ENCODE data around the gene C9orf78.

The C9orf78 gene

DNA sequence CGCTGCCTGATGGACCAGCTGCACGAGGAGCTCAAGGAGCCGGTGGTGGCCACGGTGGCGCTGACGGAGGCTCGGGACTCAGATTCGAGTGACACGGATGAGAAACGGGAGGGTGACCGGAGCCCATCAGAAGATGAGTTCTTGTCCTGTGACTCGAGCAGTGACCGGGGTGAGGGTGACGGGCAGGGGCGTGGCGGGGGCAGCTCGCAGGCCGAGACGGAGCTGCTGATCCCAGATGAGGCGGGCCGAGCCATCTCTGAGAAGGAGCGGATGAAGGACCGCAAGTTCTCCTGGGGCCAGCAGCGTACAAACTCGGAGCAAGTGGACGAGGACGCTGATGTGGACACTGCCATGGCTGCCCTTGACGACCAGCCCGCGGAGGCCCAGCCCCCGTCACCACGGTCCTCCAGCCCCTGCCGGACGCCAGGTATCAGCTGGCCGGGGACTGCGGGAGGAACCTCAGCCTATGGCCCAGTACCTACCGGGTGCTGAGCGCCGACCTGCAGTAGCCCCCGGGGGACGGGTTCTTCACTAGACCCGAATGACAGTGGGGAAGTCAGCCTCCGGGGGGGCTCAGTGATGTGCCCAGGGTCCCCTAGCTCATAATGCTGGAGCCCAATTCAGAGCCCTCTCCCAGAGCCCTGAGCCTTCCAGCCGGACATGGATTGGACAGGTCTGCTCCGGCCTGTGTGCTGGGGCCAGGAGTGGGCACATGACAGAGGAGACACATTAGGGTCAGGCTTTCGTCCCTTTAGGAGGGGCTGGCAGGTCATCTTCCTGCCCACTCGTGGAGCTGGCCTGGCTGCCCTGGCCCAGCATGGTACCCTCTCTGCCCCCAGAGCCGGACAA, 33.2 kb upstream of the C9orf78 start:
- no peak for DNase-seq (ENCODE audit: low read depth in 2 of 3, low spot score in 1 of 3)

DNA sequence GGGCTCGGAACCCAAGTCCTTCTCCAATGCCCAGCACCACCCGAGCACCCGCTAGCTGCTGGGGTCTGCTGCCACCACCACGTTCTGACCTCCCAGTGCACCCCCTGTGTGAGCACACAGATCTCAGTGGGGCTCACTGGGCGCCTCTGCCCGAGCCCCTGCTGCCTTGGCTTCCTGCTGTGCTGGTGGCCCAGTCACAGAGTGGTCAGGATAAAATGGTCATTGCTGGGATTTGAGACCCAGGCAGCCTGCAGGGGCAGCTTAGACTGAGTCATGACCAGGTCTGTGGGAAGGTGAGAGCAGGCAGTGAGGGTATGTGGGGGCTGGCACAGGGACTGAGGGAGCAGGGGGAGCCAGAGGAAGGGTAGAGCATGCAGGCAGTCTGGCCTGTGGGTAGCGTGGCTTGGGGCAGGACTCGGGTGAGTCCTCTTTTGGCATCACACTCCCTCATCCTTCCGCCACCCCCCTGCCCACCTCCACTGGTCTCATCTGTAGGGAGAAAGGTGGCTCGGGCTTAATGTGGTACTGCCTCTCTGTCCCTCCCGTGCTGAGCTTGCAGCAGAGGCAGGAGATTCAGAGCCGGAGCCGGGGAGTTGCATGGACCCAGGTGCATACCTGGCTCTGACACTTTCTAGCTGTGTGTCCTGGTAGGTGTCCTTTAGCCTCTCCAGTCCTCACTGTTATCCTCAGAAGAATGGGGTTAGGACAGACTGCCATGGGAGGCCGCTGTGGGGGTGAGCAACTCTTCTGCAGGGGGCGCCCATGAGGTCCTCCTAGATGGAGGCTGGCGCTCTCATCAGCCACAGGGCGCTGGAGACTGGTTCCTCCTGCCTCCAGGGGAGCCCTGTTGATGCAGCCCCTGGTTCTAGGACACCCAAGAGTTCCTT, 32.3 kb upstream of the C9orf78 start:
- no peak for DNase-seq (ENCODE audit: low read depth in 2 of 3, low spot score in 1 of 3)

DNA sequence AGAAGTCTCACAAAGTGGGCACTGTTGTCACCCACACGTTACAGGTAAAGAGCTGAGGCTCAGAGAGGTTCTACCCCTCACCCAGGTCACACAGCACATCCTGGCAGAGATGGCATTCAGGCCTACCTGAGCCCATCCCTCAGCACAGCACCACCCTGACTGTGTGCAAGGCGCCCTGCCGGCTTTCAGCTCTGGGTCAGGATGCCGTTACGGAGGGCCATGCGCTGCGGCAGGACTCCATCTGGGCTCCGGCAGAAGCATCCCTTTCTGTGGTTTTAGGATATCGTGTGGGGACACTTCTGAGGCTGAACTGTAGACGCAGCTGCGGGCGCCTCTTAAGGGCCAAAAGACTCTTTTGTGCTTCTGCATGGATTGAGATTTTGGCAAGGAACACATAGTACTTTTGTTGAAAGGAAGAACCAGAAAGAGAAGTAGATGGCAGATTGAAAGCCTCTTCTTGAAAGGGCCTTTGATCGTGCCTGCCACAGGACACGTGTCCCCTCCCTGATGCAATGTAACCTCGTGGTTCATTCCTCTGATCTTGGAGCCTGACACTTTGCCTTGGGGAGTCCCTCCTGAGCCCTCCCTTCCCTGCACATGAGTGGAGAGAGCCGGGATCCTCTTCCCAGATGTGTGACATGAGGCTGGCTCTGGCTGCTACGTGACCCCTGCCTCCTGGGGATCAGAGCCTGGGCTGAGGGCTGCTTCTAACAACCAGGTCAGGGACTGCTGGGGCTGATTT, 31.5 kb upstream of the C9orf78 start:
- no peak for DNase-seq (ENCODE audit: low read depth in 2 of 3, low spot score in 1 of 3)

DNA sequence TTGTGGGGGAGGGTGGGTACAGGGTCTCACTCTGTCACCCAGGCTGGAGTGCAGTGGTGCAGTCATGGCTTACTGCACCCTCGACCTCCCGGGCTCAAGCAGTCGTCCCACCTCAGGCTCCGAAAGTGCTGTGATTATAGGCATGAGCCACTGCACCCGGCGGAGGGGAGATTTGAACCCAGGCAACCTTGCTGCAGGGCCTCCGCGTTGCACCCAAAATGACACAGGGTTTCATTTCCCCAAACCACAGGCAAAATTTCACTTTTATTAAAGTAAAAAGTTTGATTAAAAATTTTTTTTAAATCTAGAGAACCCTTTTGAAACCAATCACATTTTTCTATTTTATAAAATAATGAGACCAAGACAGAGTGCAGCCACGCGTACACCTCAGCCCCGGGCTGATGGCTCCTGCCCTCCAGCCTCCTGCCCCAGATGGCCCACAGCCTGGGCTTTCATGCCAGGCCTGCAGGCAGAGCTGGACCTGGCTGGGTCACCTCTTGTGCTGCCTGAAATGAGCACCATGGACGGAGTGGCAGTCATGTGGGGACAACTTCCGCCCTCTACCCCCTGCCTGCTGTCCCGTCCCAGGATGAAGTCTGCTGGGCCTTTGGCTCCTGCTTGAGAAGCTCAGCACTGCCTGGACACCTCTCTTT, 30.7 kb upstream of the C9orf78 start:
- no peak for DNase-seq (ENCODE audit: low read depth in 2 of 3, low spot score in 1 of 3)

DNA sequence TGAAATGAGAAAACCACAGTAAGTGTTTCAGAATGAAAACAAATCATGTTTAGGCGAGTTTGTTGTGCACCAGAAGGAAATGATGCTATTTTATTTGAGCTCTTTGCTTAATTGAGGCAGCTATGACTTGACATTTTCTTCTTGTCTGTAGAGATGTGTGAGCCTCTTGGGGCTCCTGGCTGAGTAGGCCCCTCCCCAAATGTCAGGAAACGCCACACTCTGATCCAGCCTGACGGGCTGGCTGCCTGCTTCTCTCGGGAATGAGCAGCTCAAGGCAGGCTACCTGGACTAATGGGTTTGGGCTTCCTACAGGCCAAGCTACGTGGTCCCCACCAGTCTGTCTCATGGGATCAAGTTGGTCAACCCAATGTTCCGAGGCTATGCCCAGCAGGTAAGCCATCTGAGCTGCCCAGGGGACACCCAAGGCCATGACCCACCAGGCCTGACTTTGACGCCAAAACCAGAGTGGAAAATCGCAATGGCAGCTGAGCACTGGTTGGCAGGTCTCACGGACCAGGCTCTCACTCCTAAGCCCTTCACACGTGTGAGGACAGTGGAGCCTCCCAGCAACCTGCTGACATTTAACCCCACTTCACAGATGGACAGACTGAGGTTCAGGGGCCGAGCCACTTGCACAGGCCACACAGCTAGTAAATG, 30.0 kb upstream of the C9orf78 start:
- no peak for DNase-seq (ENCODE audit: low read depth in 2 of 3, low spot score in 1 of 3)

DNA sequence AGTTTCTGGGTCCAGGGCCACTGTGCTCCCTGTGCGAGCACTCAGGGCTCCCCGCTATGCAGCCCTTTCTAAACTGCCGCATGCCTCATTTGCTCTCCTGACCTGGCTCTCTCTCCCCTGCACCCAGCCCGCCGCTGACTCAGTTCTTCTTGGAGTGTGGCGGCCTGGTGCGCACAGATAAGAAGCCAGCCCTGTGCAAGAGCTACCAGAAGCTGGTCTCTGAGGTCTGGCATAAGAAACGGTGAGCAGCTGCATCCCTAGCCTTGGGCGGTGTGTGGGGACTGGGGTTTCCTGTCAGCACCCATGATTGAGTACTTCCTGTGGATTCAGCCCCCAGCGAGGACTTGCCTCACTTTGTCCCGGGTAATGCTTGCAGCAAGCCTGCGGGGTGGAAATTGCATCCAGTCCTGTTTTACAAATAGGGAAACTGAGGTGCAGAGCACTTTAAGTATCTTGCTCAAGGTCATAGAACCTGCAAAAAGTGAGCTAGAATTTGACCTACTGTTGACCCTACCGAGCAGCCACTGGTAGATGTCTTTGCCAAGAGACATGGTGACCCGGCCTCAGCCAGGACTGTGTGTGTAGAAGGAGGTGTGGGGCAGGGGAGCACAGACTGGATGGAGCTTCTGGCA, 28.1 kb upstream of the C9orf78 start:
- peak; percentile 35 to 60 (median 51) for DNase-seq (ENCODE audit: low read depth in 2 of 3, low spot score in 1 of 3)

DNA sequence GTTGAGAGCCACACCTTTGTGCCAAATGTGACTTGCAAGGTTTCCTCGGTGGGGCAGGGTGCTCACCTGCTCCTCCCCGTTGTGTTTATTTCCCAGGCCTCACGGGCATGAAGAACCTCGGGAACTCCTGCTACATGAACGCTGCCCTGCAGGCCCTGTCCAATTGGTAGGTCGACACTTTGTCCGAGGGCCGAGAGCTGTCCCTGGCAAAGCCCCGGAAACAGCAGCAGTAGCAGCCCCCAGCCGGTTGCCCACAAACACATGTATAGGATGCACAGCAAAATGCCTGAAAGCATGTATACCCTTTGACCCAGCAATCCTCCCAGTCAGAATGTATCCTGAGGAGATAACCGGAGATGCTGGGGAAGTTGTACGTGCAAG, 26.4 kb upstream of the C9orf78 start:
- no peak for DNase-seq (ENCODE audit: low read depth in 2 of 3, low spot score in 1 of 3)

DNA sequence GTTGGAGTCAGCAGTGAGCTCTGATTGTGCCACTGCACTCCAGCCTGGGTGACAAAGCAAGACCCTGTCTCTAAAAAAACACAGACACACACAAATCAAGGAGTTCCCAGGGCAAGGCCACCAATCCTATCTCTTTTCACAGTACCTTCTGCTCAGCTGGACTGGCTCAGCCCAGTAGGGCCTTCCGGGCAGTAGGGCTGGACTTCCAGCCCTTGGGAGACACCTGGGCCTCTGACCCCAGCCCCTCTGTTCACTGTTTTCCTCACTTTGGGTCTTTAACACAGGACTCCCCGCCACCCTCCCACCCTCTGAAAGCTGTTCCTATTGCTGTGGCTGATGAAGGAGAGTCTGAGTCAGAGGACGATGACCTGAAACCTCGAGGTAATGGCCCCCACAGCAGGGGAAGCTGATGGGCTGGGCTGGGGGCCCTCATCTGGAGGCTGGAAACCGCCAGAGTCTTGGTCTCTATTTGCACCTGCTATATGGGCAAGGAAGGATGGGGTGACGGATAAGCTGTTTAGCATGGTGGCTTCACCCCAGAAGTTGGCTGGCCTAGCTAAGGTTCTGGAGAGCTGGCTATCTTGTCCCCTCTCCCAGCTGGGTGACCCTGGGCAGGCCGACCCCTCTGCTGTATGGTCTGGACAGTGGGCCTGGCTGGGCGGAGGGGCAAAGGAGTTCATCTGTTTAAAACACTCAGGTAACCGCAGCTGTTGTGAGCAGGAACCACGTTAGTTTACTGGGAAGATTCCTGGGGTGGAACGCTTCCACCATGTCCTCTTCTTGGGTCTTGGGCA, 25.8 kb upstream of the C9orf78 start:
- DNase-seq (ENCODE audit: low read depth in 2 of 3, low spot score in 1 of 3) = no peak

DNA sequence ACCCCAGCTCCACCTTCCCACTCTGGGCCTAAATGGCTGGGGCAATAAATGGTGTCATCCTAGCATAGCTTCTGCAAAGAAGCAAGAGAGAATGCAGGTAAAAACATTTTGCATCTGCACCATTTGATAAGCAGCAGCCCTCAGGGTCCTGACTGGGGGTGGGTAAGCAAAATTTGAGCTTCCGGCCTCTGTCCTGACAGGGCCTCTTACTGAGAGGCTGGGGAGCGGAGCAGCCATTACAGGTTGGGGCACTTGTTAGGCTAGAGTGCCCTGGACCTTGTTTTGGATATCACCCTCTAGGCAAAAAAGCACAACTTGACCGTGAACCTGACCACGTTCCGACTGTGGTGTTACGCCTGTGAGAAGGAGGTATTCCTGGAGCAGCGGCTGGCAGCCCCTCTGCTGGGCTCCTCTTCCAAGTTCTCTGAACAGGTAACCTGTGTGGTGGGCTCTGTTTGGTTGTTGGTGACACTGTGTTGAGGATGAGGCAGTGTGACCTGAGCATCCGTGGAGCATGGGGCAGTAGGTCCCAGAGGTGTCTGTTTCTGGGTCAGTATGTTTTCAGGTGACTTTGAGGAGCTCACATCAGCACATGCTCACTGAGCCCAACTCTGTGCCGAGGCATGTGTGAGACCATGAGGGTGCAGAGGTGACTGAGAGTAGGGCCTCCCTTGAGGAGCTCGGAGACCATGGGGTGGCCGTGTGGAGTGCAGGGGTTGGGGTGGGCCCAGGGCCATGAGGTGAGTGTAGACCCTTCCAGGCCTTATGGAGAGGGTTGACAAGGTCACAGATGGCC, 23.3 kb upstream of the C9orf78 start:
- no peak for DNase-seq (ENCODE audit: low read depth in 2 of 3, low spot score in 1 of 3)

DNA sequence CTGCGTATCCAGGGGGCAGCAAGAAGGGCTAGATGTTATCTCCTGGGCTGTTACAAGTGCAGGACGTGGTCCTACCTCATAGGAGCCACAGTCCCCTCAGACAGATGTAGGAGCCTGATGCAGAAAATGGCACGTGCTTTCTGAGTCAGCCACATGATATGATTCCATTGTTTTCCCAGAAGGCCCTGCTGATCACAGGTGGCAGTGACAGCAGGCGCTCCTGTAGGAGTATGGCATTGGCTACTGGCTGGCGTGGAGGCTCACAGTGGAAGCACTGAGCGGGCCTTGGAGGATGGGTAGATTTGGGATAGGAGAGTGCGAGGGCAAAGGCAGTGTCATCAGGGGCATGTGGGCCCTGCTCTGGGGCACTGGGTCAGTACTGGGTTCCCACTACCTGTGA, 22.1 kb upstream of the C9orf78 start:
- DNase-seq (ENCODE audit: low read depth in 2 of 3, low spot score in 1 of 3) = no peak

DNA sequence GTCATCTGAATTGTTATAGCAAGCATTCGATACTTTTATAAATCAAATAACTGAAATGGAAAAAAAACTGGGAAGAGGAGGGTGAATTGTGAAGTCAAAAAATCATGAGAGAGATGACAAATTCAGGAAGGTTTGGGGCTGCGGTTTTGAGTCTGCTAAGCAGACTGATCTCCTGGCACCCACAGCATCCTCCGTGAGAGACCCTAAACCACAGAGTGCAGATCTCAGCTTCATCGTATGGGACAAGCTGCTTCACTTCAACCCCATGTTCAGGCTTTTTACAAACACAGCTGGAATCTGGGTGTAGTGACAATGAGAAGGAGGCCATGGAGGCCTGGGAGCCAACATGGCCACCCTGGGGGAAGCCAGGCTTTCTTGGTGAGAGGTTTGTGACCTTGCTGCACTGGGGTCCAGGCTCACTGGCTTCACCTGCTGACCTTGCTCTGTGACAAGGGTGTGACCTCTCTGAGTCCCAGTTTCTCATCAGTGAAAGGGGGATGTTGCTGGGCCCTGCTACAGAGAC, 19.6 kb upstream of the C9orf78 start:
- DNase-seq (ENCODE audit: low read depth in 2 of 3, low spot score in 1 of 3) = no peak

DNA sequence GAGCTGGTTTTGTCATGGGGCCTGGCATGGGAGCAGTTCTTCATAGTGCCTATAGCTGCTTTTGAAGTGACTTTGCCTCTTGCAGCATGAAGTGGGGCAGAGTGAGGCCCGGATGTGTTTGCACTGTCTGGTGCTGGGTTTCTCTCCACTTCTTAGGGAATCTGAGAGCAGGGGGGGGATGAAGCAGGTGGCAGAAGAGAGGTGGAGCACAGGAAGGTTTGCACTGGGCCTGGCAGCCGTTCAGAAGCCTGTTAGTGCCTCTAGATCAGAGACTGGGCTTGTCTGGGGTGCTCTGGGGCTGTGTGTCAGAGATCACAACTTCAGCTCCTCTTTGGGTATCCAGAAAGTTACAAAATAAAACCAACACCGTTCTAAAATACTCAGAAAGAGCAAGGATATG, 18.5 kb upstream of the C9orf78 start:
- DNase-seq (ENCODE audit: low read depth in 2 of 3, low spot score in 1 of 3) = no peak

DNA sequence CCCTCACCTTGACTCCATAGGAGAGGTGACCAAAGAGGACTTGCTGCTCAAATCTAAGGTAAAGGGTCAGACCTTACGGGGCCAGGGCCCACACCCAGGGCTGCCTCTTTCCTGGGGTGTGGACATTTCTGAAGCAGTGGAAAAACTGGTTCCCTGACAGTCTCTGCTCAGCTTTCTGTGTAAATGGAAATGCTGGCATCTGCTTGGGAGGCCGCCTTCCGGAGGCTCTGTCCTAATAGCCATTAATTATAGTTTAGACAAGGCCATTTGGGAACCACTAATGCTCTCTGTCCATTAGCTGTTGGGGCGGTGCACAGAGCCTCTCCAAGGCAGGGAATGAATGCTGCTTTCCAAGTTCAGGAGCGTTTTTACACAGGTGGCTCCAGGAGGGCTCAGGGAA, 17.5 kb upstream of the C9orf78 start:
- no peak for DNase-seq (ENCODE audit: low read depth in 2 of 3, low spot score in 1 of 3)

DNA sequence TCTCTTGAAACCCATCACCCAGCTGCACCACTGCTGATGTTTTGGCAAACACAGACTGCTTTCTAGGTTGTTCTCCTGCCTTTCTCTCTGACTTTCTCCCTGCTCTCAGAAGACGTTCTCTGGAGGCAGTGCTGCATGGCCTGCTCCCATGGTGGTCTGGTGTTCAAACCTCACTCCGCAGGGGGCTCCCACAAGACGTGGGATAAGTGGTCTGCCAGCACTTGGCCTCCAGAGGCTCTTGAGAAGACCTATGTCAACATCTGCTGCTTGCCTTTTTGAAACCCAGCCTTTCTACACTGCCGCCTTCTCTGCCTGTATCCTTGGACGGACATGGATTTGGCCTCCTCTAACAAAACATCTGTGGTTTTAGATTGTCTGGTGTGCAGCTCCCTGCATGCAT, 16.7 kb upstream of the C9orf78 start:
- DNase-seq (ENCODE audit: low read depth in 2 of 3, low spot score in 1 of 3) = no peak

DNA sequence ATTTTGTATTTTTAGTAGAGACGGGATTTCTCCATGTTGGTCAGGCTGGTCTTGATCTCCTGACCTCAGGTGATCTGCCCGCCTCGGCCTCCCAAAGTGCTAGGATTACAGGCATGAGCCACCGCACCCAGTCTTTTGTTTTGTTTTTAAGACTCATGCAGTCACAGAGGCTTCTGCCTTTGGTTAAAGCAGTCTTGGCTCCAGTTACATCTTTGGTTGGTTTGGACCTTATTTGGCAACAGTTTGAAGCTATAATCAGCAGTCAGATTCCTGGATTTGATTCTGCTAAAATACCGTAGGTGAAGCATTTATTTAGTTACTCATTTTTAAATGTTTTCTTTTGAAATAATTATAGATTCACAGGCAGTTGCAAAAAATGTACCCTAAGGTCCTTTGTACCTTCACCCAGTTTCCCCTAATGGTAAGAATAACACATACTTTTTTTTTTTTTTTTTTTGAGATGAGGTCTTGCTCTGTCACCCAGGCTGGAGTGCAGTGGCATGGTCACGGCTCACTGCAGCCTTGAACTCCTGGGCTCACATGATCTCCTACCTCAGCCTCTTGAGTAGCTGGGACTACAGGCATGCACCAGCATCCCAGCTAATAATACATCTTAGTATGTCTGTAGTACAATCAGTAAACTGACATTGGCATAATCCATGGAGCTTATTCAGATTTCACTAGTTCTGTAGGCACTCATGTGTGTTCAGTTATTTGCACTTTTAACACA, 15.9 kb upstream of the C9orf78 start:
- DNase-seq (ENCODE audit: low read depth in 2 of 3, low spot score in 1 of 3) = no peak

DNA sequence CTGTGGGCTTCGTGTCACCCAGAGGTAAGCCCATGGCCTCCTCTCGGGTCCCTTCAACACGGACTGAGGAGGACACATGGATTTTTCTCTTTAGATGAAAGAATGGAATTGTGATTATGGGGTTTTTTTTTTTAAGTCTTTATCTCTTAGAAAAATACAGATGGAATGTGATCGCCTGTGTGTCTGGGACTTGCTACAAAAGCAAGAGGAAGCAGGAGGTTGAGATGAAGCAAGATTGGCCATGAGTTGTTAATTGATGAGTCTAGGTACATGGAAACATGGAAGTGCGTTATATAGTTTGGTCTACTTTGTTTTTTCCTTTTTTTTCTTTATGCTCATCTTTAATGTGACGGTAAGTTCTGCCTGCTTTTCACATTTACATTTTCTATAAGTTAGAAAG, 14.8 kb upstream of the C9orf78 start:
- DNase-seq (ENCODE audit: low read depth in 2 of 3, low spot score in 1 of 3) = no peak

DNA sequence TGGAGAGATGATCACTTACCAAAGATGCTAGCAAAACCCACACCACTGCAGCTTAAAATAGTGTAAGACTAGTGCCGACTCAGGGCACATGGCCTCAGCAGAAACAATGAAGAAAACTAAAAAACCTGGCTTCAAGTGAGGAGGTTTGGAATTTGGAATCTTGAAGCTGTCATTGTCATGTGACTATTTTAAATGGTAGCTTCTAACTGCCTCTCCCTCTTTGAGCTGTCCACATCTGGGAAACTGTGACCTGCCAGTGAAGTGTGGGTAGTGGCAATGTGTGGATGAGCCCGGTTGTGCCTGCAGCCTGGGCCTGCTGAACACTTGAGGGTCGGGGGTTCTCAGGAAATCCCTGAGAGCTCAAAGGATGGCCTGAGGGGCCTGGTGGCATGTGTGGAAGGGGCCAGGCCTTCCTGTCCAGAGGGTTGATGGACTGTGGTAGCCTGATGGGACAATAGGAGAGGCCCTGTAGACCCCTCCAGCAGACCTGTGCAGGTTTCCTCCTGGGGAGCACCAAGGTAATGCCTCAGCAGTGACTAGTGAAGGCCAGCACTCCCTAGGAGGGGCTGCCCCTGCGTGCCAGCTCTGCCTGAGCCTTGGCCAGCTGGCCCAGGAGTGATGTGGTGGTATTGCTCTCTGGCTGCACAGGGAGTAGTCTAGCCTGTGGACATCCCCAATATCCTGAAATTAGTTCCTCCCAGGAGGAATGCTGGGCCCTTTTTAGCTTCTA, 13.8 kb upstream of the C9orf78 start:
- DNase-seq (ENCODE audit: low read depth in 2 of 3, low spot score in 1 of 3) = no peak
